Sigmoid colon (tissue), 4 donors: ENCODE measurements around the gene SIK2.

Experiments used
- CTCF ChIP-seq, 4 experiments: fragments of 450-650 bp in 3 of 4; fragments of 200-600 bp in 1 of 4; IDR thresholded peaks; one replicate each; pipeline ENCODE4 v1.5.1; 2016 to 2019; ENCODE audit warnings: antibody characterized with exemption in 4 of 4, mild to moderate bottlenecking in 3 of 4, moderate library complexity in 2 of 4
- POLR2AphosphoS5 ChIP-seq, 4 donors: sonication (generic); formaldehyde crosslinking; IDR thresholded peaks; one replicate each; pipeline ENCODE4 v1.6.1; 2017; ENCODE audit warnings: antibody characterized with exemption in 4 of 4

- no peak for TF ChIP-seq CTCF (IDR thresholded peaks at IDR 0.05)
- TF ChIP-seq POLR2AphosphoS5 (IDR thresholded peaks at IDR 0.05): peak in 3 of 4 donors; percentile 28 to 63 (median 43)
Measured at GRCh38 chr11:111557425-111558111, 44.7 kb upstream of the SIK2 start.
